ENCODE data around the gene ACADSB.

DNA sequence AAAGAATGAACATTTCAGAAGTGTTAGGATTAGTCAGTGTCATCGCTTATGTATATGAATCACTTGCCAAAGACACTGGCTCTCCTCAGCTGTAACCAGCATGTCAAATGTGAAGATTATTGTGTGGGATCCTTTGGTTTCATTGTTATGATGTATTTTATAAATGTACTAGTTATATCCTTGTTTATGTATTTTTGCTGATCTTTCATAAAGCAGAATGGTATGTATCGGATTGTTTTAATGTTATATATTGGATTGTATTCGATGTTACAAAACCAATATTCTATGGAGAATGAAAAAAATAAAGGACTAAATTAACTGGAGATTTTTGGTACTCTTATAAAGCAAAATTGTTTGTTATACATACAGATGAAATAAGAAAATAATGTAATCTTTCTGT lies 49.2 kb downstream of the ACADSB start:
- TF ChIP-seq, protein P1, sequence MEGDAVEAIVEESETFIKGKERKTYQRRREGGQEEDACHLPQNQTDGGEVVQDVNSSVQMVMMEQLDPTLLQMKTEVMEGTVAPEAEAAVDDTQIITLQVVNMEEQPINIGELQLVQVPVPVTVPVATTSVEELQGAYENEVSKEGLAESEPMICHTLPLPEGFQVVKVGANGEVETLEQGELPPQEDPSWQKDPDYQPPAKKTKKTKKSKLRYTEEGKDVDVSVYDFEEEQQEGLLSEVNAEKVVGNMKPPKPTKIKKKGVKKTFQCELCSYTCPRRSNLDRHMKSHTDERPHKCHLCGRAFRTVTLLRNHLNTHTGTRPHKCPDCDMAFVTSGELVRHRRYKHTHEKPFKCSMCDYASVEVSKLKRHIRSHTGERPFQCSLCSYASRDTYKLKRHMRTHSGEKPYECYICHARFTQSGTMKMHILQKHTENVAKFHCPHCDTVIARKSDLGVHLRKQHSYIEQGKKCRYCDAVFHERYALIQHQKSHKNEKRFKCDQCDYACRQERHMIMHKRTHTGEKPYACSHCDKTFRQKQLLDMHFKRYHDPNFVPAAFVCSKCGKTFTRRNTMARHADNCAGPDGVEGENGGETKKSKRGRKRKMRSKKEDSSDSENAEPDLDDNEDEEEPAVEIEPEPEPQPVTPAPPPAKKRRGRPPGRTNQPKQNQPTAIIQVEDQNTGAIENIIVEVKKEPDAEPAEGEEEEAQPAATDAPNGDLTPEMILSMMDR (conservative IDR thresholded peaks at IDR 0.05 in 1 of 2, IDR thresholded peaks at IDR 0.05 in 1 of 2; ENCODE audit: extremely low read depth in 1 of 2, insufficient read depth in 1 of 2, low read depth in 1 of 2, low read length in 2 of 2) = no peak
- TF ChIP-seq EZH2 (IDR thresholded peaks at IDR 0.05; ENCODE audit: borderline replicate concordance, low read length) = no peak
